Activated T-helper 1 cell treated with anti-CD3 and anti-CD28 coated beads, Interleukin-2, amount 50 U/mL, for 16 hours (primary cell): Measurements from ENCODE around the gene COL8A1.

Experiments used
- DNase-seq, 2 donors: peaks; one replicate each; pipeline ENCODE4 v3.0.0-alpha.2; 2020; ENCODE audit warnings: low read depth in 1 of 2, low spot score in 1 of 2

The COL8A1 gene

DNA sequence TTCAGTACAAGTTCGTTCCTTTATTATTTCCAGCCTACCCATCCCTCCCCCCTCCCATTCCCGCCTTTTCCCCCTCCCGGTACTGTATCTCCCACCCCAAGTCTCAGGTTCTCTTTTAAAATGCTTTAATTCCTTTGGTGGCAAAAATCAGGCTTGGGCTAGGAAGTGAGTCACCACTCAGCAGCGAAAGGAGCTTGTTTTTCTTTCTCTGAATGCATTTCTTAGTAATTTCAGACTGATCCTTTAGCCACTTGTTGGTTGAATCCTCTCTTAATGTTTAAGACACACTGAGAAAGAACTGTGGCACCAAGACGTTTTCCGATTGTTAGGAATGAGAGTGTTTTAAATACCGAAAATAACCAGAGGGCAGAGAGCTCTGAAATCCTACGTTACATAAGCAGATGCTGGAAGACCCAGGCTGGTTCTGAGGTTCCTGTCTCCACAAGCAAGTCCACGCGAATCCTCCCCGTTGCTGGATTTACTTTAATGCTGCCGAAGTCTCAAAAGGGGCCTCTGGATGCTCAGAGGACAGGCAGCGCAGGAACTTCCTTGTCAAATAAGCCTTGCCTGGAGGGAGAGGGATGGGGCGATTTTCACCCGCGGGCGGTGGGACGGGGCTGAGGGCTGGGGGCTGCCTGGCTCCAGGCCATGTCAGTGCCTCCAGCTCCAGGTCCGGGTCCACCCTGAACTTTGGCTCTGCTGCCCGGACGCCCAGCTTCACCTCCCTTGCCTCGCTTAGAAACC lies 854 bp upstream of the COL8A1 start:
- no peak for DNase-seq

DNA sequence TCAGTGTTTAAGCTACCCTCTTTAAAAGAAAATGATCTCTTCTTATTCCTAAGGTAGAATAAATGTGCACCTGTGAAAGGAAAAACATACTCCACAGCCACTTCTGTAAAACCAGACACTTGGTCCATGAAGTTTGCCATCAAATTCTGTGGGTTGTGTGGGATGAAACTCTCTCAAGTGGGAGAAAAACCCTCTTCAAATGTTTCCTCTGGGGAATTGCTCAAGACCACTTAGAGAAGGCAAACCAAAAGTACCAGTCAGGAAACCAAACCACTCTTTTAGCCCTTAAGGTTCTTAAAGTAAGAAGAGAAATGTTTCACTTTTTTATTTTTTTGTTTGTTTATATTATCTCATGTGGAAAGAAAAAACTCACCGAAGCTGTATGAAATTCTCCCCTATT lies 1.2 kb downstream of the COL8A1 start:
- DNase-seq: no peak

DNA sequence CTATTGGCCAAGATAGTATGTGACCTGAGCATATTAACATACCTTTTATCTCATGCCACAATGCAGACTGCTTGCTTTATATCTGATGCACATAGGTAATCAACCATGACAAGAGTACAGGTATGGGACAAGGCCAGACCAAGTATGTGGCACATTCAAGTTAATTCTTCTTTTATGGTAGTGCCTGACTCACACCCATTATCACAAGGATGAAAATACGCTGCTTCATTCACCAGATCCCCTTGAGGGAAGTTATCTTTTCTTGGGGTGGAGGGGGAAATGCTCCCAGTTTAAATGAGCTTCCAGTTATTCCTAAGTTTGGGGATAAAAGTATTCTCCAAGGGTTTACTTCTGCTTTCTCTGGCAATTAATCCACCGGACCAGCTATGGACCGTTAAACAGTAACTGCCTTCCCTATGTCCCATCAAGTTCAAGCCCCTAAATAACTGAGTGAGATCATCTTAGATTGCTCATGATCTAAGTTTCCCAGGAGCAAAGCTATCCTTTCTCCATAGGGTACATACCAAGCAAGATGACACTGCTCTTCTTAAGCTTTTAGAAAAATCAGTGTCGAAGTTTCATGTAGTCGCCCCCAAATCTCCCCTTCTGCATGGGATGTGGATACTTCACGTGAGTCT lies 1.9 kb downstream of the COL8A1 start:
- DNase-seq: no peak

DNA sequence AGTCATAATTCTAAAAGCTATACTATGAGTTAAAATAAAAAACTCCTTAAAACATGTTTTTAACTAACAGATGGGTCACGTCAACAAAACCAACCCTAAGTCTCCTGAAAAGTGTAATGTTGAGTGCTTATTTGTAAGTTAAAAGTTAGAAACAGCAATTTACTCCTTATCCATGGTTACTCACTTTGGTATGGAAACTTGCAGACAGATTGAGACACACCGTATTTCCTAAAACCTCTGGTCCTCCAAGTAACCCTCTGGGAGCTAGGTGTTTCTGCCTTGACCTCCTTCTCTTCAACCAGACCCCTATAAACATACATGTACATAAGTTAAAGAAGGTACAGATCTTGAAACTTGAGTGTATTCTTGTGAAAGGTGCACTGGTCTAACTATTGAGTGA lies 3.1 kb downstream of the COL8A1 start:
- DNase-seq: no peak

DNA sequence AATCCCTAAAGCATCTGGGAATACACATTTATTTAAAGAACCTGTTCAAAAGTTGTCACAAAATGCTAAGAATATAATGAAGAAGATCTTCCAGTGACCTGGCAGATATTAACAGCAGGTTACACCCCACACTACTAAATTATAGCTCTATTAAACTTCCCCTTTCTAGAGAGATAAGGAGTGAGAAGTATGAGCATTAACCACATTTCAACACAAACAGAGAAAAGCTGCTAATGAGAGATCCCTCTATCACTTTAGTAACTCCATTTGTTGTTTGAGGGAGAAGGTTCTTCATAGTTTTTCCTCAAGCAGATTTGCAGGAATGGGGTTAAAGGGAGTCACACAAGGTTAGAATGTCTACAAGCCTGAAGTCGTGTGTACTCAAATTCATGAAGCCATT lies 3.6 kb downstream of the COL8A1 start:
- DNase-seq: no peak

DNA sequence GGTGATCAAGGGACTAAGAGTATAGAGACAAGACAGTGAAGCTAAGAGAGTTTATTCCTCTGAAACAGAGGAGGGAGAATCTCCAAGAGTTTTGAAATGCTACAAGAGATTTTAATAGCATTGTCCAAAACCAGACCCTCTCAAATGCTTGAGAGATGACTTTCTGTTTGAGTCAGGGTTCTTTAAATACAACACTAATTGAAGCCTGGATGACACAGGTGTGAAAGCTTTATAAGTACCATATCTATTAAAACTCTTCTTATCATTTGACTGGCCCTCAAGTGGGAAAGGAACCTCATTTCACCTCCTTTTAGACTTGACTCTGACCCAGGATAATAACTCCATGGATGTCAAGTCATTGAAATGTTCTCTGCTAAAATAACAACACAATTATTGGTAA lies 5.6 kb downstream of the COL8A1 start:
- DNase-seq: no peak

DNA sequence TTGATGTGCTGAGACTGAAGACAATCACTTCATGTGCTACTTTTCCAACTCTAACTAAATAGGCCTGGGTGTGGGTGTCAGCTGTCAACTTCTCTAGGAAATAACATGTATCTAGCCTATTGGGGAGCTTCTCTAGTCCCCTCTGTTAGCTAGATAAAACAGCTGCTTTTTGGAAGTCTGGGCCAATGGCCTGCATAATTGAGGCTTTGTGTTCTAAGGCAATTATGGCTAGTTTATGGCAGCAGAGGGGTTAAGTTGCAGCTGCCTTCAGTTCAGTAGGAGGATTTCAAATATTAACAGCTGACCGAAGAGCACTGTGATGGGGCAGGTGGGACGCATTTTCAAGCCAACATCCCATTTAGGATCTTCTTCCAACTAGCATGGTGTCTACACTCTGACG lies 6.4 kb downstream of the COL8A1 start:
- no peak for DNase-seq

DNA sequence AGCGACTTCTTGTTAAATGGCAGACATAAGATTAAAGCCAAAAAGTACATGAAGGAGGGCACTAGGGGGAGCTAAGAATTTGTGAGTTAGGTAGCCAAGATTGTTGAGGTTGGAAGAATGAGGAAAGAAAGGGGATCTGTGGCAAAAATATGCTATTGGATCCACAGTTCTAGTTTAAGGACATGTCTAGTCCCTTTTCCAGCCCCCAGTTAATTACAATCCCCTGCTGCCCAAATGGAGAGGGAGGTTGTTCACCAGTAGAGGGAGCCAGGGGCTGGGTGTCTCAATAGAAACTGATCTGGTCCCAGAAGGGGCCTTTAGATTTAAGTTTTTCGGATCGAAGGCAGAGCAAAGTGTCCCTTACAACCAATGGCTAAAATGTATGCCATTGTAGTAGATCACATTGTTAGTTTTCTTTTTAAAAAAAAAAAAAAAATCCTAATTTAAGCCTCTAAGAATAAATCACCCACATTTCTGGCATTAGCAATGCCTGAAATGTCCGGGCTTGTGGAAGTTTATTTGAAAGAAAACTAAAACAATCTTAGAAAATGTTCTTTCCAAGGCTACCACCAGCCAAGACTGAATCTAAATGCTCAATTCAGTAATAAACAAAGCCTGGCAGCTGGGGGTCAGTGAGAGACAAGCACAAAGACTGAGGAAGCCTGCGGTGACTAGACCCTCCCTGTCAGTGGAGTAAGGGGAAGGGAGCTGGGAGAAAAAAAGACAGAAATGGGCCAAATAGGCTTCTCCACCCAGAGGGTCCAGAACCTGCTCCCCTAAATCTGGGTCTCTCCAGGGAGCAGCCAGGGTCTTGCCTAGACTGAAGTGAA lies 7.1 kb downstream of the COL8A1 start:
- no peak for DNase-seq

DNA sequence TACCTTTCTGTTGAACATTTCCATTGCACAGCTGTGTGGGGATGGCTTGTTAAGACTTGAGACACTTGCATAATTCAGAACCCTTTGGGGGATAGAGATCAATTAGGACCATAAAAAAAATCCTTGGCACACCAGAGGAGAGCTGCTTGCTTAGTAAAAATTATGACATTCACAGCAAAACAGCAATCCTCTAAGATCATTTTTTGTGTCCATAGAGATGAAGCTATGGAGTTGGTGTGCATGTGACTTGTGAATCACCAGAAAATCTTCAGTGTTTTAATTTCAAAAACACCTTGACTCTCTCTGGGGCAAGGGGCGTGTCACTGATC lies 7.7 kb downstream of the COL8A1 start:
- no peak for DNase-seq

DNA sequence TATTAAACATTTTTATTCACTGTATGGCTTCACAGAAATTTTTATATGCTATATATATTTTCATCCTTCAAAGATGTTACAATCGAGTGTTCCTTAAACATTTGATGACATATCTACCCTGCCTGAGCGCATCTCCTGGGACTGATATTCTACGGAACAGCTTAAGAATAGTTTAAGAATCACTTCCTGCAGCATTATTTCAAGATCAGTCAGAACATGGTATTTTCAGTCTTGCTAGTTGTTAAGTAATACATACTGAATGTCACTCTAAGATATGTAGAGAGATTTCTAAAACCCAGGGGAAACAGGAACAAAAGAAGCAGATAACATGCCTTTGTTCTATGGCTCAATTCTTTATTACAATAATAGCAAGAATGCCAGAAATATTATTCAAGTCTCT lies 8.7 kb downstream of the COL8A1 start:
- no peak for DNase-seq

DNA sequence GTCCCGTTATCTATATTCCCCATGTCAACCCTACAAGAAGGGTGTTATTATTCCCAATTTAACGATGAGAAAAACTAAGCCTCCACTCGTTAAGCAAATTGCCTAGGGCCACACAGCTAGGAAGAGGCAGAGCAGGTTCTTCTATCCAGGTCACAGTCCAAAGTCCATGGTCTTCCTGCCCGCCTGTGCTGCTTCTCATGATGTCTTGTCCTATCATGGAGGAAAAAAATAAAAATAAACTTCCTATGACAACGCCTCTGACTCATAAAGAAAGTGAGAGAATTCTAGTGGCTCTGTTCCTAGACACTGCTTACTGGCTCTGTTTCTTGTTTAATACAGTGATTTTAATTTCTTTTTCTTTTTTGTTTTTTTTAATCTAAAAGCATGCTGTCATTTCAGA lies 9.7 kb downstream of the COL8A1 start:
- no peak for DNase-seq

DNA sequence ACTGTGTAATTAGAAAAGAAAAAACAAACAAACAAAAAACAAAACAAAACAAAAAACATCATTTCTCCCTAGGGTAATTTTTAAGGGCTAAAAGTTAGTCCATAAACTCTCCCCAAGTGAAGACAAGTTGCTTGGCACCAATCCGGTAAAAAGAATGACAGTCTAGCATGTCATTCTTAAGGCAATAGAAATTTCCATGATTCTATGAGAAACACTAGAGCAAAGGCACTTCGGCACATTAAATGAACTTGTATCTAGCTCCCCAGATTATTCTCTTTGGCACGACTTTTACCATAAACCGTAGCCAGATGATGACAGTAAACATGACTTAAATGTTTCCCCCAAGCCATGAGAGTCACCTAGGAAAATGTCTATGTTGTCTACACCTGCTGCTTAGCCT lies 10.1 kb downstream of the COL8A1 start:
- no peak for DNase-seq

DNA sequence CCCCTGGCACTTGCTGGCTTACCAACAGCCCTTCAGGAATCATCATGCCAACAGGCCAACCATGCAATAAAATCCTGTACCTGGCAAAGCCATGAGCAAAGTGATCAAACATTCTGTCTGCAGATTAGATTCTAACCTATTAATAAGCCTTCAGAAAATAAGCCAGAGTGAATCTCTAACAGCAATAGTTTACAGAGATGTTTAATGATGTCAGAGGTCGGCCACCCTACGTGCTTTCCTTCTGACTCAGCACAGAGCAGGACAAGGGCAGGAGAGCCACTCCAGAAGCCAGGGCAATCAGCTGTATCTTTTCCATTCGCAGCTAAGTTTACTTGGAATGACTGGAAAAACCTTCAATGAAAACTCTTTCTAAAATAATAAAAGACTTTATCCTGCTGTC lies 13.1 kb downstream of the COL8A1 start:
- DNase-seq: no peak

DNA sequence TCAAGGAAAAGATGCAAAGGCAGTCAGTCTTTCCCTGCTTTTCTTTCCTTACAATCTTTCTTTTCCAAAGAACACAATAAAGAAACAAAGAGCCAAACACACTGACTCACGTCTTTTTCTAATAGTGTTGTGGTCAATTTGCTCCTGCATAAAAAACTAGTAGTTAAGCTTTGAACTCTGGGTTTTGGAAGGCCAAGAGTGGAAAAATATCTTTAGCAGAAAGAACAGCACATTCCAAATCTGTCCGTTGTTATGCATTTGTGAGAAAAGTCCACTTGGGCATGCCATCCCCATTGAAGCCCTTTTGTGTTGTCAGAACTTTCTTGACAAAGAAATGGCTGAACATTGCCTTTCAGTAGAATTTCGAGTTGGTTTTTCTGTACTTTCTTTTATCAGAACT lies 18.2 kb downstream of the COL8A1 start:
- no peak for DNase-seq

DNA sequence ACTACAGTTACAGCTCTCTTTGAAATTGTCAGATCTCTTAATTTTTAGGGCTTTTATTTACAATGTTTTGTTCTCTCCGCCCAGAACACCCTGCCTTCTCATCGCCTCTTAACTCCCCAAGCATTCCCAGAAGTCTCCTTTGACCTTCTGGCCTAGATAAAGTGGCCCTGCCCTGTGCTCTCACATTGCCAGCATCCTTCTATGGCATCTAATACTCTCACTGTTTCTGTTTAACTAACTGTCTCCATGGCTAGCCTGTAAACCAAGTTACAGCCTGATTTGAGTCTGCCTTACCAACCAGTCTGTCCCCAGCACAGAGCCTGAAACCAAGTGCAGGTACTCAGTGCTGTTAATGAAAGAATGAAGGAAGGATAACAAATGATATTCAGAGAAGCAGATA lies 19.9 kb downstream of the COL8A1 start:
- no peak for DNase-seq

DNA sequence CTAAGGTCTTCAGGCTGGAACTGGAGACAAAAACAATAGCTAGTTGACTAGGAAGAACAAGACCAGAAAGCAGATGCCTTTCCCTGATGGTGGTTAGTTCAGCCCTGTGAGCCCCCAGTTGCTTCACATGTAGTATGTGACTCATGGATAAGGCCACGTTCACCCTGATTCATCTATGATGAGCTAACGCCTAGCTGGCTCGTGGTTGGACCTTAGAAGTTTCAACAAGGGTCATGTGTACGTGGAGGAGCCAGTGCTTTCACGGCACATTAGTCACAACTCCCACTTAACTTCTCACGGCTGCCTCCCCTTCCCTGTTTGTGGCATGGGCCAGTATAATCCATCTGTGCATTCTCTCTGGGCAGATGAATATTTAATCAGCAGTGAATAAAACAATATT lies 20.6 kb downstream of the COL8A1 start:
- DNase-seq: no peak

DNA sequence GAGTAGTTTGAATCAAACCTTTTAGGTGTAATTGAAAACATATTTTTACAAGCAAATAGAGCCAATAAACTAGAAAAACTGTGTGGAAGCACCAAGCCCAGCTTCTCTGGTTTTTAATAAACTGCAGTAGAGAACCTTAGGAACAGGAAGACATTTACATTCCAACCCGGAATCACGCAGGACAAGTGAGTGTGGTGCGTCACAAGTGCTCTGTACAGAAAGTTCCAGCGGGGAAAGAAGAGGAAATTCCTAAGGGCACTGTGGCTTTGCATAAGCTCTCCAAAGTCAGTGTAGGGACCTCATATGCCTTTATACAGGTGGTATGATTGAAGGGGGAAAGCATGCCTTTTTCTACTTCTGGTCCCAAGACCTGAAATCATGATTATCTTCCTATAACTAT lies 21.6 kb downstream of the COL8A1 start:
- no peak for DNase-seq

DNA sequence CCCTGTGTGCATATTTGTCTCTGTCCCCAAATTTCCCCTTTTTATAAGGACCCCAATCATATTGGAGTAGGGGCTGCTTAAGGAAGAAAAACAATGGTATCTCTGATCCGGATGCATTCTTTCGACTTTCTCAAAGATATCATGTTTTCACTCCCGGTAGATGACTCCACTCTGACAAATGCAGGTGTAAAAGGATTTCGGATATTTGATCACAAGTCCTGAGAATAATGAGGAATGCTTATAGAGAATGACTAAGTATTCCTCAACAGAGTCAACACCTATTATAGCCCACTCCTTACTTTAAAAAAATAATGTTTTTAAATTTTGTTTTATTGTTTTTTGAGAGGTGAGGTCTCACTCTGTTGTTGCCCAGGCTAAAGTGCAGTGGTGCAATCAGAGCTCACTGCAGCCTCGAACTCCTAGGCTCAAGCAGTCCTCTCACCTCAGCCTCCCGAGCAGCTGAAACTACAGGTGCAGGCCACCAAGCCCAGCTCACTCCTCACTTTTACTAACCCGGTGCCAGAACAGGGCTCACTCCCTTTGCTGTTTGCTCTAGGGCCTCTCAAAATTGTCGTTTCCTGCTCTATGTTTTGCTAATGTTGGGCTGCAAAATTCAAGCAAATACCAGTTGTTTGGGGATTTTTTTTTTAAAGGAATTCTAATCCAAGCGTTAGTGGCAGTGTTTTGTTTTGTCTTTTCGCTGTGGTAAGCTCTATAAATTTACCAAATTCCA lies 24.6 kb downstream of the COL8A1 start:
- no peak for DNase-seq

DNA sequence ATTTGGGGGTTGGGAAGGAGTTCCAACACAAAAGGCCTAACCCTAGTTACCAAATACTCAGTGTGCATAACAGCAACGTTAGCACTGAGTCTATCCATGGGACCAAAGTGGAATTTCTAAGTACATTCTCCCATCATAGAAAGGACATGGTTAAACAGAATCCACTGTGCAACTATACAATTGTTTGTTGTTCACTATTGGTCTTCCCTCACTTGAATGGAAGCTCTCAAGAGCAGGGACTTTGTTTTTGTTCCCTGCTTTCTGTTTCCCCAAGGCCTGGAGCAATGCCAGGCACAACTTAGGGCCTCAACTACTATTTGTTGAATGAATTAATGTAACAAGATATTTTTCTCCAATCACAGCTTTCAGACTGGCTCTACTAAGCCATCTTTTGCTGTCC lies 25.6 kb downstream of the COL8A1 start:
- no peak for DNase-seq

DNA sequence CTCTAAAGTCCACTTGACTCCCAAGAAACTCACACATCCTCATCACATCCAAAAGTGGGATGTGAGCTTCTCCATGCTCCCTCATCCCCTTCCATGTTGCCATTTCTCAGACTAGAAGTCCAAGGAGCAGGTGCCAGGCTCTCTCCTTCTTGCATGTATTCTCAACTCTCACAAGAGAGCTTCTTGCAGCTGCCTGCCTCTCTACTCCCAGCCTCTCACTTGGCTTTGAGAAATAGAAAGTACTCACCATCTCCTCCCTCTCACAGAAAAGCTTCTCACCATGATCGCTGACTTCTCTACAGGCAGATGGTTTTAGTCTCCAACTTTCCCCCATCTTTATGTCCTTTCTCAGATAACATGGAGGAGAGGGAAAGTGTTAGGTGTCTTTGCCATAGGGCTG lies 26.6 kb downstream of the COL8A1 start:
- DNase-seq: no peak

DNA sequence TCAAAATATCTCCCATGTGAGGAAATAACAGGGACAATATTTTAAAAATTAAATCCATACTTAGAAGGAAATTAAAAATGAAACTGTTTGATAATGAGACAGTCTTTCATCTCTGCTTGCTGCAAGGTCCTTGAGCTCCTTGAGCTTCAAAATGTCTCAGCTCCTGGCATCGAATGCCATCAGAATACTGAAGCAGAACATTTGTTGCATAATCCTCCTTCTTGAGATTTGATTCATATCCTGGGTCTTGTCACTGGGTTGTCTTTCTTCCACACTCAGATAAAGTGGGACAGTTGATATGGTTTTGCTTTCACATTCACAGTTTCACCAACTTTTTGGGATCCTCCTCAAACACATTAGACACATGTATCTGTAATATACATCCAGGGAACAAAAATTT lies 27.8 kb downstream of the COL8A1 start:
- no peak for DNase-seq

DNA sequence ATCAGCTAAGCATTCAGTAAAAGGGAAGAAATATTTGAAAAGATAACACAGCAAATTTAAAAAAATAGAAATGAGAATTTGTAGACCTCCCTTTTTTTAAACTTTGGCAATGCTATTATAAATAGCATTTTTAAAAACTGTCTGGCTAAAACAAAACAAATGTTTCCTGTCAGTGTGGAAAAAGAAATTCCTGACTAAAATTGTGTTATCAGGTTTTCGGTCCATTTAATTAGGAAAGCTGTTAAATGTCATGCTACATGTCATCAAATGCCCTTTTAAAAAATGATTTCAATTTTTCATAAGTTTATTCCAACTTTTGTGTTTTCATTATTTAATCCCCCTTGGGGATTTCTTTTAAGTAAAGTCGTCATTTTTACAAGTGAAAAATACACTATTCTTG lies 29.6 kb downstream of the COL8A1 start:
- DNase-seq: no peak
